HepG2 (cell line): ENCODE measurements around the gene ZNF780B. TPM values are rescaled to one million over a fixed set of nuclear protein-coding genes. Genes with fewer than 3 reads are reported as not detected.
A peak's percentile ranks its signal among the peaks of the same experiment; 100 is the strongest.

ENCODE experiments used
- EHMT2 ChIP-seq: fragments of 200-600 bp; sonication (generic); IDR thresholded peaks from 2 replicates; pipeline ENCODE4 v1.7.0; 2017; ENCODE audit warnings: antibody characterized with exemption, low read depth, low read length, borderline replicate concordance
- EP300 ChIP-seq, 3 experiments: sonication (generic) in 1 of 3; formaldehyde crosslinking in 1 of 3; IDR thresholded peaks; 2 replicates each; pipeline versions ENCODE4 v1.5.1 to v1.6.1; 2011 to 2020; ENCODE audit warnings: low read depth in 2 of 3, low read length in 2 of 3, borderline replicate concordance in 1 of 3, improper control_type of control experiment in 1 of 3, mild to moderate bottlenecking in 1 of 3, missing genetic modification reagents in 1 of 3, moderate library complexity in 1 of 3
- FOSL2 ChIP-seq: sonication (generic); formaldehyde crosslinking; IDR thresholded peaks from 2 replicates; pipeline ENCODE4 v1.4.0; 2020; ENCODE audit warnings: missing genetic modification reagents
- GTF3A ChIP-seq: sonication (generic); formaldehyde crosslinking; conservative IDR thresholded peaks from 2 replicates; pipeline ENCODE4 v1.4.0; 2020; ENCODE audit warnings: mild to moderate bottlenecking, missing genetic modification reagents
- HDAC2 ChIP-seq: sonication (generic); formaldehyde crosslinking; IDR thresholded peaks from 2 replicates; pipeline ENCODE4 v1.4.0; 2020; ENCODE audit warnings: missing genetic modification reagents
- HOXA5 ChIP-seq: sonication (generic); formaldehyde crosslinking; IDR thresholded peaks from 2 replicates; pipeline ENCODE4 v1.4.0; 2020; ENCODE audit warnings: missing genetic modification reagents
- KAT7 ChIP-seq: IDR thresholded peaks from 2 replicates; pipeline ENCODE4 v1.6.1; 2018; ENCODE audit warnings: borderline replicate concordance, missing compliant biosample characterization
- LCORL ChIP-seq, 2 experiments: fragments of 450-650 bp in 1 of 2; sonication (generic) in 1 of 2; formaldehyde crosslinking in 1 of 2; IDR thresholded peaks; 2 replicates each; pipeline versions ENCODE4 v1.5.0 to v1.6.1; 2017 to 2020; ENCODE audit warnings: antibody characterized with exemption in 1 of 2, missing genetic modification reagents in 1 of 2
- NRL ChIP-seq: sonication (generic); formaldehyde crosslinking; IDR thresholded peaks from 2 replicates; pipeline ENCODE4 v1.5.0; 2020; ENCODE audit warnings: missing genetic modification reagents, mild to moderate bottlenecking, moderate library complexity, borderline replicate concordance
- ONECUT2 ChIP-seq: sonication (generic); formaldehyde crosslinking; IDR thresholded peaks from 2 replicates; pipeline ENCODE4 v1.4.0; 2020; ENCODE audit warnings: missing genetic modification reagents
- PHF21A ChIP-seq: sonication (generic); formaldehyde crosslinking; IDR thresholded peaks from 2 replicates; pipeline ENCODE4 v1.5.0; 2020; ENCODE audit warnings: mild to moderate bottlenecking, missing genetic modification reagents
- RBFOX2 ChIP-seq: fragments of 200-400 bp; formaldehyde crosslinking; IDR thresholded peaks from 2 replicates; pipeline ENCODE4 v1.6.1; 2017; ENCODE audit warnings: low read depth, mild to moderate bottlenecking, low read length
- SMAD9 ChIP-seq: sonication (generic); formaldehyde crosslinking; IDR thresholded peaks from 2 replicates; pipeline ENCODE4 v1.5.1; 2020; ENCODE audit warnings: mild to moderate bottlenecking, missing genetic modification reagents
- SRSF4 ChIP-seq: fragments of 200-400 bp; formaldehyde crosslinking; IDR thresholded peaks from one replicate; pipeline ENCODE4 v1.6.1; 2018; ENCODE audit warnings: mild to moderate bottlenecking, low read depth, low read length, moderate library complexity; ENCODE audit not compliant: poor library complexity, severe bottlenecking
- SRY ChIP-seq: sonication (generic); formaldehyde crosslinking; IDR thresholded peaks from 2 replicates; pipeline ENCODE4 v1.8.0; 2022; ENCODE audit warnings: mild to moderate bottlenecking, missing genetic modification reagents
- TEAD3 ChIP-seq: optimal IDR thresholded peaks from 2 replicates; pipeline ENCODE3; 2016; ENCODE audit warnings: borderline replicate concordance
- TRAFD1 ChIP-seq: sonication (generic); formaldehyde crosslinking; IDR thresholded peaks from 2 replicates; pipeline ENCODE4 v1.5.1; 2020; ENCODE audit warnings: missing genetic modification reagents, mild to moderate bottlenecking, borderline replicate concordance
- ZNF251 ChIP-seq: sonication (generic); formaldehyde crosslinking; IDR thresholded peaks from 2 replicates; pipeline ENCODE4 v1.9.0; 2021; ENCODE audit warnings: mild to moderate bottlenecking, missing genetic modification reagents
- ZNF800 ChIP-seq: sonication (generic); formaldehyde crosslinking; IDR thresholded peaks from 2 replicates; pipeline ENCODE4 v1.4.0; 2020; ENCODE audit warnings: missing genetic modification reagents
- polyA plus RNA-seq, 8 experiments: library from polyadenylated mRNA; depleted of rRNA in 3 of 8; stranded (reverse) in 7 of 8; unstranded in 1 of 8; fragments of >200 nt; fragmentation: Illumina TruSeq in 4 of 8; extraction: Trizol in 4 of 8; gene quantifications; 2 replicates each; pipeline versions ENCODE4 v1.2.1 to v1.2.3, GENCODE V29; 2011 to 2016; ENCODE audit warnings: low read depth in 4 of 8, missing spikeins in 1 of 8, mixed read lengths in 1 of 8; ENCODE audit not compliant: insufficient read depth in 1 of 8
- total RNA-seq, 5 experiments: library from RNA; depleted of rRNA; stranded (reverse); fragments of >200 nt; fragmentation: Illumina TruSeq; extraction: Trizol; gene quantifications; 2 replicates each; pipeline ENCODE4 v1.2.3, GENCODE V29; 2016; ENCODE audit warnings: low read depth in 1 of 5
- TF ChIP-seq, protein P1 (sequence below): sonication (generic); formaldehyde crosslinking; IDR thresholded peaks from 2 replicates; pipeline ENCODE4 v1.8.0; 2022; ENCODE audit warnings: mild to moderate bottlenecking, missing genetic modification reagents, borderline replicate concordance

The ZNF780B gene
- total and polyA plus RNA-seq, 2 of the 13 experiments (the other 11 are each of a cell fraction or from before 2014, with no cell fraction given) = 6.6 to 21.9 TPM

GRCh38 chr19:40055832-40056504 is at the start of gene ZNF780B (continued):
- TF ChIP-seq TRAFD1 (CRISPR knock-in tag) (0 out of 2 replicates have a peak, but pooled peaks have one; percentile 49), ZNF251 (no peak), SRSF4 (no peak), EP300 (IDR thresholded peaks at IDR 0.05; ENCODE audit: low read depth in 2 of 2, low read length in 2 of 2) (peak in 1 of 2 experiments; percentile 15; a peak in 1 of 4 replicates), EP300 (CRISPR knock-in tag; IDR thresholded peaks at IDR 0.05; ENCODE audit: borderline replicate concordance) (no peak; the same call in 1 of the 2 replicates), SRY (CRISPR knock-in tag) (peak; percentile 69; the same call in 1 of the 2 replicates), GTF3A (CRISPR knock-in tag) (no peak), PHF21A (peak; percentile 47; the same call in 1 of the 2 replicates), ZNF800 (CRISPR knock-in tag) (peak; percentile 45; the same call in 1 of the 2 replicates), HOXA5 (CRISPR knock-in tag) (peak; percentile 55; the same call in 1 of the 2 replicates), KAT7 (CRISPR knock-in tag) (peak; percentile 64; the same call in 1 of the 2 replicates), EHMT2 (no peak), RBFOX2 (peak; percentile 73), FOSL2 (CRISPR knock-in tag) (0 out of 2 replicates have a peak, but pooled peaks have one; percentile 11), TEAD3 (CRISPR knock-in tag) (peak; percentile 21), ONECUT2 (CRISPR knock-in tag) (no peak), HDAC2 (0 out of 2 replicates have a peak, but pooled peaks have one; percentile 15), SMAD9 (CRISPR knock-in tag) (peak; percentile 82; the same call in 1 of the 2 replicates), LCORL (IDR thresholded peaks at IDR 0.05) (no peak), LCORL (CRISPR knock-in tag; IDR thresholded peaks at IDR 0.05) (peak; percentile 42; the same call in 1 of the 2 replicates), NRL (CRISPR knock-in tag) (peak; percentile 89; the same call in 1 of the 2 replicates)
- TF ChIP-seq, protein P1, sequence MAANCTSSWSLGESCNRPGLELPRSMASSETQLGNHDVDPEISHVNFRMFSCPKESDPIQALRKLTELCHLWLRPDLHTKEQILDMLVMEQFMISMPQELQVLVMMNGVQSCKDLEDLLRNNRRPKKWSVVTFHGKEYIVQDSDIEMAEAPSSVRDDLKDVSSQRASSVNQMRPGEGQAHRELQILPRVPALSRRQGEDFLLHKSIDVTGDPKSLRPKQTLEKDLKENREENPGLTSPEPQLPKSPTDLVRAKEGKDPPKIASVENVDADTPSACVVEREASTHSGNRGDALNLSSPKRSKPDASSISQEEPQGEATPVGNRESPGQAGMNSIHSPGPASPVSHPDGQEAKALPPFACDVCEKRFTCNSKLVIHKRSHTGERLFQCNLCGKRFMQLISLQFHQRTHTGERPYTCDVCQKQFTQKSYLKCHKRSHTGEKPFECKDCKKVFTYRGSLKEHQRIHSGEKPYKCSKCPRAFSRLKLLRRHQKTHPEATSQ (CRISPR knock-in tag) = no peak
